IPS-18a (cell line): ENCODE data around the gene TMEM88.

Experiments
- H3K27ac ChIP-seq: one replicate; pipeline ENCODE4 v1.5.1; 2013; ENCODE audit warnings: low read length
- H3K27me3 ChIP-seq: one replicate; pipeline ENCODE4 v1.6.1; 2013; ENCODE audit warnings: mild to moderate bottlenecking, low read length; ENCODE audit not compliant: control insufficient read depth, insufficient read depth
- H3K36me3 ChIP-seq: one replicate; pipeline ENCODE4 v1.6.1; 2013; ENCODE audit warnings: low read depth, low read length; ENCODE audit not compliant: control insufficient read depth
- H3K4me1 ChIP-seq: one replicate; pipeline ENCODE4 v1.6.1; 2013; ENCODE audit warnings: low read depth, low read length; ENCODE audit not compliant: control insufficient read depth
- H3K4me3 ChIP-seq: one replicate; pipeline ENCODE4 v1.5.1; 2013; ENCODE audit warnings: low read length
- H3K9ac ChIP-seq: one replicate; pipeline ENCODE4 v1.6.1; 2013; ENCODE audit warnings: mild to moderate bottlenecking, low read length, moderate library complexity
- H3K9me3 ChIP-seq: one replicate; pipeline ENCODE4 v1.6.1; 2013; ENCODE audit warnings: low read depth, low read length; ENCODE audit not compliant: control insufficient read depth

TMEM88 gene

DNA sequence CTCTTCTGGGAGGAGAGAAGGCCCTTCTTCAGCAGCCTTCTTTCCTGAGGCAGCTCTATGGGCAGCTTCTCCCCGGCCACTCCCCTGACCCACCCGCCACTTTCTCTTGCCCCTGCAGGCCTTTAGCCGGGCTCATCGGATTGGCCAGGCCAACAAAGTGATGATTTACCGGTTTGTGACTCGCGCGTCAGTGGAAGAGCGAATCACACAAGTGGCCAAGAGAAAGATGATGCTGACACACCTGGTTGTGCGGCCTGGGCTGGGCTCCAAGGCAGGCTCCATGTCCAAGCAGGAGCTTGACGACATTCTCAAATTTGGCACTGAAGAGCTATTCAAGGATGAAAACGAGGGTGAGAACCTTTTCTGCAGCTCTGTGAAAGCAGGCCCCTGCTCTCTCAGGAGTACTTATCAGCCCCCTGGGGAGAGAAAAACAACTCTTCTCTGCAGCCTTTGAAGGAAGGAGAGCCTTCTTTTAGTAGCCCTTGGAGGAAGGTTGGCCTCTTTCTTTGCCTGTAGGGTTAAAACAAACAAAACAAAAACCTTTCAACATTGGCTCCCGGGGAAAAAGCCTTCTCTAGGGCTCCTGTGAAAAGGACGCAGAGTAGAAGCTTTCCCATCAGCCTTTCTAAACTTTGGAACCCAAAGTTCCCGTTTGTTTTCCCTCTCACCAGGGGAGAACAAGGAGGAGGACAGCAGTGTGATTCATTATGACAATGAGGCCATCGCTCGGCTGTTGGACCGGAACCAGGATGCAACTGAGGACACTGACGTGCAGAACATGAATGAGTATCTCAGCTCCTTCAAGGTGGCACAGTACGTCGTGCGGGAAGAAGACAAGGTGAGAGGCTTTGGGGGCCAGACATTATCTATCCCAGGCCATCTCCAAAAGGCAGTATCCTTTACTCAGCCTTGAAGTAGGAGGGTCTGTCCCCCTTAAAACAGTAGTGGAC, 48.6 kb downstream of the TMEM88 start:
- Histone ChIP-seq H3K9ac (no peak overlapping the region), H3K4me3 (no peak overlapping the region), H3K27me3 (no peaks in the 10 kb centered on the region), H3K9me3 (no peaks in the 10 kb centered on the region), H3K4me1 (no peaks in the 10 kb centered on the region), H3K36me3 (peaks cover 5% of the 10 kb centered on the region), H3K27ac (no peak overlapping the region)
